Epithelial cell of alveolus of lung (primary cell): Measurements from ENCODE around the gene BTG3. TPM values are rescaled to one million over a fixed set of nuclear protein-coding genes. Genes with fewer than 3 reads are reported as not detected.

ENCODE experiments used
- total RNA-seq: library from RNA; depleted of rRNA; stranded (reverse); fragments of >200 nt; gene quantifications from 2 replicates; pipeline ENCODE4 v1.2.1, GENCODE V29; 2015

Gene BTG3, protein sequence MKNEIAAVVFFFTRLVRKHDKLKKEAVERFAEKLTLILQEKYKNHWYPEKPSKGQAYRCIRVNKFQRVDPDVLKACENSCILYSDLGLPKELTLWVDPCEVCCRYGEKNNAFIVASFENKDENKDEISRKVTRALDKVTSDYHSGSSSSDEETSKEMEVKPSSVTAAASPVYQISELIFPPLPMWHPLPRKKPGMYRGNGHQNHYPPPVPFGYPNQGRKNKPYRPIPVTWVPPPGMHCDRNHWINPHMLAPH
- total RNA-seq, result 36.0 and 53.7 TPM in 2 replicates

DNA sequence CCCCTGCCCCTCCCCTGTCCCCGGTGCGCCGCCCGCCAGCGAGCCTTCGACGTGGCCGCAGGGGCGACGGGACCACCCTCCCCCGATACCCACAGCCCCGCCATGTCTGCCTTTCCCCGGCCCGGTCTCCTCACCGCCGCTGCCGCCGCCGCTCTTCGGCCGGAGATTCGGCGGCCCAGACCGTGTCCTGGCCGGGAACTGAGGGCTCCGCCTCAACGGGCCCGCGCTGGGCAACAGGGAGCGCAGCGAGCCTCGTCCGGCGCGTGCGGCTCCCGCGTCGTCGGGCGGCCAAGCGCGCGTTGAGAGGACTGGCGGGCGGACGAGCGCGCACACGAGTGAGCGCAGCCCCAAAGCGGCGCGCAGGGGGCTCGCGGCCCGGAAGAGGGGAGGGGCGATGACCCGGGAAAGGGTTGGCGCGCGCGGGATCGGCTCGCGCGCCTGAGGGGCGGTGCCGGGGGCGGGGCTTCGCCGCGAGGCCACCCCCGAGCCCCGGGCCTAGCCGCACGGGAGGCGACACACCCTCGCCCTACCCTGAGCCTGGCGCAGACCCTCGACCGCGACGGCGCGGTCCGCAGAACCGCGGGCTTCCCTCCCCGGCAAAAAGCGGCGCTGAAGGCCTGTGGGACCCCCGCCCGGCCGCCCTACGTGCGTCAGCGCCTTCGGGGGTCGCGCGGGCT, at the start of gene BTG3:
Gene BTG3 (minus strand): TSS at position 337 of the 677 bp plus-strand sequence. CDS start 3,757 bp downstream, outside the sequence.

Other genes with a start within 250 kb of the BTG3 start
- gene CXADR, start 99.9 kb downstream of the BTG3 start, total RNA-seq, result 7.1 and 9.6 TPM in 2 replicates
- gene C21orf91, start 206.5 kb upstream of the BTG3 start, total RNA-seq, result 5.7 and 9.9 TPM in 2 replicates